ENCODE data around the gene AUTS2.

The AUTS2 gene

DNA sequence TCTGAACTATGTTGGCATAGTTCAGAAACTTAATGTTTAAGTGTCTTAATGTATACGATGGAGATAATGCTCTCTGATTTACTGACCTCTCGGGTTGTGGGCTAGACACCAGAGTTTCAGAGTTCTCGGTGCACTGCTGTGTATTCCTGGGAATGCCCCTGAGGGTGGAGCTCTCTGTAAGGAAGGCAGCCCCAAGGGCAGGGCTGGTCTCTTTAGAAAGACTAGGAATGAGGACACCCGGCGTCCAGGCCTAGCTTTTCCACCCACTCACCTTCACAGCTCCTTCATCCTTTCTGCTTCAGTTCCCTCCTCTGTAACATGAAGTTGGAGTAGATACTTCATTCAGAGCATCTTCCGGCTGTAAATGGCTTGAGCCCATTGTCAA lies 997.1 kb downstream of the AUTS2 start:
- TF ChIP-seq POLR2A (IDR thresholded peaks at IDR 0.05; ENCODE audit: low read depth, low read length) (no peak), POU2F2 (IDR thresholded peaks at IDR 0.05; ENCODE audit: low read depth, low read length) (no peak)
- FAIRE-seq = no peak

DNA sequence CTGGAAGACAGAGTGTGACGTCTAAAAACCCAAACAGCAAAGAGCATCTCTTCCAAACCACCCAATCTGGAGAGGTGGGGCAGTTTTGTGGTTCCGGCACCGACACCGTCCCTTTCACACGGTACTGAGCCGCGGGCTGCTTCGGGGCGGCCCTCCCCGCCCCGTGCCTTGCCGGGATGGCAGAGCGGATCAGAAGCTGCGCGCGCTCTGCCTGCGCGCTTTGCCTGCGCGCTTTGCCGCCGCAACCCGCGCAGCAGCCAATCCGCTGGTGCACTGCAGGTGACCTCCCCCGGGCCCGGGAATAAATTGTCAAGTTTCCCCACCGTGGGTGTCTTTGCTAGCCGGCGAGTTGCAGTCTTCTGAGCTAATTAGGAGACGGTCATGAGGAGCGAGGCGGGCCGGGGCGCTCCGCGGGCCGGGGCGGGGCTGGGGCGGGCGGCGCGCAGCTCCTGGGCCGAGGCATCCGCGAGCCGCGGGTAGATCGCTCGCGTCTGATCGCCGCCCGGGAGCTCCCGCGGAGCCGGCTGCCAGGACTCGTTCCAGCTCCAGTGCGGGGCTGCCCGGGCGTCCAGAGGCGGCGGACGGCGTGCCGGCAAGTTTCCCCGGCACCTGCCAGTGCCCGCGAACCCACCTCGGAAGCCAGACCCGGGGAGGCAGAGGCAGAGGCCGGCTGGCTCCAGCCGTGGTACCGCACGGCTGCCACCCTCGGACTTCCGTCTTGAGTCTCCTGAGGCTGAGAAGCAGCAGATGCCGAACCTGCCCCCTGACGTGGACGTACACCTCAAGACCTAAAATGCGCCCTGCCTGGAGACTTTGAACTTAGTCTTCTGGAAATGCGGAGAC lies 997.7 kb downstream of the AUTS2 start:
- no peak for FAIRE-seq
- TF ChIP-seq PAX5 (IDR thresholded peaks at IDR 0.05; ENCODE audit: insufficient read depth, low read length, severe bottlenecking) (no peak), POLR2AphosphoS5 (IDR thresholded peaks at IDR 0.05; ENCODE audit: low read depth, low read length) (no peak), POLR2A (IDR thresholded peaks at IDR 0.05; ENCODE audit: low read depth, low read length) (no peak)
- DNase-seq (ENCODE audit: insufficient read length, low spot score) = peak; percentile 55

More for the DNA sequence above, 997.1 kb downstream of the AUTS2 start:
- no peak for DNase-seq (ENCODE audit: insufficient read length, low spot score)

DNA sequence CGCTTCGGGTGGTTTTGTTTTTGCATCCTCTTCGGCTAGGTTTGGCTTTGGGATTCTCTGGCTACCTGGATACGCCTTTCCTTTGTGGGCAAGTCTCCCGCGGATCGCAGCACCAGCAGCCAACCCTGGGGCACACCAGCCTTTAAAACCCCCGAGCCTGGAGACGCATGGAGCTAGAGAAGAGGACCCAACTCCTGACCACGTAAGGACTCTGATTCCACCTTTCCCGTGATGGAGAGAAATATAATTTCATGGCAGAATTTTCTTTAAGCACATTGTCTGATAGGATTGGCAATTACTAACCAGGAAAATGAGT lies 998.3 kb downstream of the AUTS2 start:
- no peak for FAIRE-seq
- TF ChIP-seq POLR2A (IDR thresholded peaks at IDR 0.05; ENCODE audit: low read depth, low read length) (no peak), TAF1 (IDR thresholded peaks at IDR 0.05; ENCODE audit: low read depth, low read length) (no peak), POLR2AphosphoS5 (IDR thresholded peaks at IDR 0.05; ENCODE audit: low read depth, low read length) (no peak)

DNA sequence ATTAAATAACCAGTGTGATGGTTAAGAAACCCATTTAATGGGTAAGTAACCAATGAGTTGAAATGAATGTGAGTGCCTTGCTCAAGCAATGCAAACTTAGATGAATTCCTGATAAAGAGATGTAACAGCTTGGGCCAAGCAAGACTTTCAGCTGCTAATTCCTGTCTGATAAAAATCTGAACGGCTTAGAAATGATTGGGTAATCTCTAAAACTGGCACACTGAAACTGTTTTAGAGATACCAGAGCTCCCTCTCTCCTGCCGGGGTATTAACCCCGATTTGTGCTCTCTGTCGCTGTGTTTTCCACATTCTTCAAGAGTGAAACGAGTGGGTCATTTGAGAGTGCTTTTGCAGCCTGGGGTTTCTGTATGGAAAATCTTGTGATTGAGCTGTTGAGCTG lies 998.8 kb downstream of the AUTS2 start:
- no peak for TF ChIP-seq SPI1 (IDR thresholded peaks at IDR 0.05; ENCODE audit: low read depth, low read length)
- TF ChIP-seq TAF1 (IDR thresholded peaks at IDR 0.05; ENCODE audit: low read depth, low read length) = no peak
- no peak for TF ChIP-seq POLR2AphosphoS5 (IDR thresholded peaks at IDR 0.05; ENCODE audit: low read depth, low read length)
- no peak for TF ChIP-seq POLR2A (IDR thresholded peaks at IDR 0.05; ENCODE audit: low read depth, low read length)
- no peak for TF ChIP-seq POU2F2 (IDR thresholded peaks at IDR 0.05; ENCODE audit: low read depth, low read length)
- TF ChIP-seq PAX5 (IDR thresholded peaks at IDR 0.05; ENCODE audit: insufficient read depth, low read length, severe bottlenecking) = no peak
- FAIRE-seq = no peak
- DNase-seq (ENCODE audit: insufficient read length, low spot score) = no peak

More for the DNA sequence above, 998.3 kb downstream of the AUTS2 start:
- DNase-seq (ENCODE audit: insufficient read length, low spot score) = no peak

DNA sequence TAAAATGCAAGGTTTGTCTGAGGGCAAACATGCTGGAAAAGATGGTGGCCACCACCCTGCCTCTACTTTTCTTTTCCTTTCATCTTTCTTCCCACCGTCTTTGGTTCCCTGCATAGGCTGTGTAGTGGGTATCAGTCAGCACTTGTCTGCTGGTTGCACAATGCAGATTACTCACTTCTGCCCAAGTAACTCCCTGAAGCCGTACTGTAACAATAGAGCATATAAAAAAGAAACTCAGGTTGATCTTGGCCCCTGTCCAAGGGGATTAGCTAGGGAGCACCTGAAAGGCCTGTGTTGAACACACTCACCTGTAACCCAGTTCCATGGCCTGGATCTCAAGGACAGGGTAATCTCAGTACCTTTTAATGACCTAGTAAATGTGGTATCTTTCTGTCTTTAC lies 1000.7 kb downstream of the AUTS2 start:
- TF ChIP-seq TAF1 (IDR thresholded peaks at IDR 0.05; ENCODE audit: low read depth, low read length) (no peak), SPI1 (IDR thresholded peaks at IDR 0.05; ENCODE audit: low read depth, low read length) (no peak), POU2F2 (IDR thresholded peaks at IDR 0.05; ENCODE audit: low read depth, low read length) (no peak), POLR2AphosphoS5 (IDR thresholded peaks at IDR 0.05; ENCODE audit: low read depth, low read length) (no peak), POLR2A (IDR thresholded peaks at IDR 0.05; ENCODE audit: low read depth, low read length) (no peak), PAX5 (IDR thresholded peaks at IDR 0.05; ENCODE audit: insufficient read depth, low read length, severe bottlenecking) (no peak)
- DNase-seq (ENCODE audit: insufficient read length, low spot score) (no peak), FAIRE-seq (no peak)

DNA sequence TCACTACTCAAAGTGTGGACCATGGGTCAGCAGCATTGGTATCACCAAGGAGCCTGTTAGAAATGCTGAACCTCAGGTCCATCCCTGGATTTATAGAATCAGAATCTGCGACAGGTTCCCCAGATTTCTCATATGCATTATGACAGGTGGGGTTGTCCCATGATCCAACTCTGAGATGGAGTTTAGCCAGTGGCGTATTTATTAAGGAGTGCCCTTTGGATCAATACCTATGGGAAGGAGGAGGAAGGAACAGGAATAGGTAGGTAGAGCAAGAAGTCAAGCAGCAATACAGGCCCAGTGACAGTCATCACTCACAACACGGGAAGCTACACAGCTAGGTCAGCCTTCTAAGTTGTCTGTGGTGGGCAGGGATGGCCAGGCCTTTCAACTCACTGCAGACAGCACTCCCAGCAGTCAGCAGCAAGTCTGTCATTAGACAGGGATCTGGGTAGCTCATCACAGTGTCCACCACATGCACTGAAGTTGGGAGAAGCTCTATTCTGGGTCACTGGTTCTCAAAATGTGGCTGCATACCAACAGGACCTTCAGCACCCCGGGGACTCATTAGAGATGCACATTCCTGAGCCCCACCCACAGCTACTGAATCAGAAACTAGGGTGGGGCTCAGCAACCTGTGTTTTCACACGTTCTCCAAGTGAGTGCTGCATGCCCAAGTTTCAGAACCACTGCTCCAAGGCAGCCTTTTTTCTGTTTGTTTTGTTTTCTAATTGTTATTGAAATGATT lies 1001.3 kb downstream of the AUTS2 start:
- no peak for DNase-seq (ENCODE audit: insufficient read length, low spot score)
- no peak for FAIRE-seq
- TF ChIP-seq PAX5 (IDR thresholded peaks at IDR 0.05; ENCODE audit: insufficient read depth, low read length, severe bottlenecking) (no peak), POLR2A (IDR thresholded peaks at IDR 0.05; ENCODE audit: low read depth, low read length) (no peak), TAF1 (IDR thresholded peaks at IDR 0.05; ENCODE audit: low read depth, low read length) (no peak), SPI1 (IDR thresholded peaks at IDR 0.05; ENCODE audit: low read depth, low read length) (no peak), POLR2AphosphoS5 (IDR thresholded peaks at IDR 0.05; ENCODE audit: low read depth, low read length) (no peak), POU2F2 (IDR thresholded peaks at IDR 0.05; ENCODE audit: low read depth, low read length) (no peak)

DNA sequence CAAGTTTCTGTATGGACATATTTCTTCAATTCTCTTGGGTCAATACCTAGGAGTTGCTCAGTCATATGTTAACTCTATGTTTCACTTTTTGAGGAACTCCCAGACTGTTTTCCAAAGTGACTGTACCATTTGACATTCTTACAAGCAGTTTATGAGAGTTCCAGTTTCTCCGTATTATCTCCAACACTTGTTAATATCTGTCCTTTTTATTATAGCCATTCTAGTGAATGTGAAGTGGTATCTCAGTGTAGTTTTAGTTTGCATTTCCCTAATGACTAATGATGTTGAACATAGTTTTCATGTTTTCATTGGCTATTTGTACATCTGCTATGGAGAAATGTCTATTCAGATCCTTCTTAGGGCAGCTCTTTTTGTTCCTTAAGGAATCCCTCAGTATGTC lies 1002.7 kb downstream of the AUTS2 start:
- TF ChIP-seq POU2F2 (IDR thresholded peaks at IDR 0.05; ENCODE audit: low read depth, low read length) (no peak), PAX5 (IDR thresholded peaks at IDR 0.05; ENCODE audit: insufficient read depth, low read length, severe bottlenecking) (no peak), POLR2A (IDR thresholded peaks at IDR 0.05; ENCODE audit: low read depth, low read length) (no peak), SPI1 (IDR thresholded peaks at IDR 0.05; ENCODE audit: low read depth, low read length) (no peak), TAF1 (IDR thresholded peaks at IDR 0.05; ENCODE audit: low read depth, low read length) (no peak), POLR2AphosphoS5 (IDR thresholded peaks at IDR 0.05; ENCODE audit: low read depth, low read length) (no peak)
- DNase-seq (ENCODE audit: insufficient read length, low spot score) (no peak), FAIRE-seq (no peak)

DNA sequence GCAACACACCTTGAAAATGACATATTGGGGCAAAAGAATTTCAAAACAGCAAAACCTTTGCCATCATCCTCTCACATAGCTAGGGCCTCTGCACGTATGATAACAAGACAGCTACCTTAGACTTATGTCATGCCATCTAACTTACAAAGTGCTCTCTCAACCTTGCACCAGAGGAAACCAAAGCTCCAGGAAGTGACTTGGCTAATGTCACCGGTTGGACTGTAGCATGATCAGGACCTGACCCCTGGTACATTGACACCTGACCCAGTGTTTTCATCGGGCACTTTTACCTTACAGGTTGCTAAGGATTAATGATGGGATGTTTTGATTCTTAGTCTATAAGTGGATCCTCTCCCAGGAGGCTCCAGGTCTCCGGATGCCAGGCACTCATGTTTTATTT lies 1003.8 kb downstream of the AUTS2 start:
- no peak for TF ChIP-seq POLR2A (IDR thresholded peaks at IDR 0.05; ENCODE audit: low read depth, low read length)
- no peak for TF ChIP-seq POU2F2 (IDR thresholded peaks at IDR 0.05; ENCODE audit: low read depth, low read length)
- no peak for TF ChIP-seq PAX5 (IDR thresholded peaks at IDR 0.05; ENCODE audit: insufficient read depth, low read length, severe bottlenecking)
- TF ChIP-seq TAF1 (IDR thresholded peaks at IDR 0.05; ENCODE audit: low read depth, low read length) = no peak
- TF ChIP-seq SPI1 (IDR thresholded peaks at IDR 0.05; ENCODE audit: low read depth, low read length) = no peak
- no peak for TF ChIP-seq POLR2AphosphoS5 (IDR thresholded peaks at IDR 0.05; ENCODE audit: low read depth, low read length)
- DNase-seq (ENCODE audit: insufficient read length, low spot score) = no peak

DNA sequence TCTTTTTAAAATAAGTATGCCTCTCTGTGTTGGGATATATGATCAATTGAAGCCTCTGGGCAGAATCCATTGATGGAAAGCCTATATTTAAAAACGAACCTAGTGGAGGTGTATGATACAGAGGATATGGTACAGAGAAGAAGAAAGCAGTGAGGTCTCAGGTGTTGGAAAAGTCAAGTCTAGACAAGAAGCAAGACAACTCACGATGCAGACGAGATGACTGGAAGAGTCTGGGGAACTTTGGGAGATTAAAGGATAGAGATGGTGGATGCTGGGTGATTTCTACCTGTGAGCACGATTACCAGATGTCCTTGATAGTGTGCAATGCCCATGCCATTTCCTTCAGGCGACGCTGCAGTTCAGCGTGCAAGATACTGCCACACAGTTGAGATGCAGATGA lies 1009.0 kb downstream of the AUTS2 start:
- TF ChIP-seq POLR2A (IDR thresholded peaks at IDR 0.05; ENCODE audit: low read depth, low read length) = no peak
- TF ChIP-seq PAX5 (IDR thresholded peaks at IDR 0.05; ENCODE audit: insufficient read depth, low read length, severe bottlenecking) = no peak
- no peak for TF ChIP-seq SPI1 (IDR thresholded peaks at IDR 0.05; ENCODE audit: low read depth, low read length)
- TF ChIP-seq POLR2AphosphoS5 (IDR thresholded peaks at IDR 0.05; ENCODE audit: low read depth, low read length) = no peak
- no peak for TF ChIP-seq TAF1 (IDR thresholded peaks at IDR 0.05; ENCODE audit: low read depth, low read length)
- TF ChIP-seq POU2F2 (IDR thresholded peaks at IDR 0.05; ENCODE audit: low read depth, low read length) = no peak
- no peak for FAIRE-seq
- DNase-seq (ENCODE audit: insufficient read length, low spot score) = no peak

More for the DNA sequence above, 1003.8 kb downstream of the AUTS2 start:
- FAIRE-seq = no peak

DNA sequence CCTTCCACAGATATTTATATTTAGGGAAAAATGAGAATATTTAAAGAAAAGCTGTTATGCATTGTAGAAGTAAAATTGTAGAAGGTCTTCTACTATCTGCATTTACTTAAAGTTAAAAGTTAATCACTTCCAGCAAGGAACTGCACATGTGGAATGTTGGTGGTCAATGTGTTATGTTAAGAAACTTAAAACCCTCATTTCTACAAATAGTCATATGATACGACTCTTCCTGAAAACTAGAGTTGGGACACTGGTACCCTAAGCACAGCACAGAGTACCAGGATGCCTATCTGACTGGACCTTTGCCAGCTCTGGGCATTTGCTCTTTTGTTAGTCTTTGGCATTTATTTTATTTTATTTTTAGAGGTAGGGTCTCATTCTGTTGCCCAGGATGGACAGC lies 1009.5 kb downstream of the AUTS2 start:
- DNase-seq (ENCODE audit: insufficient read length, low spot score) (no peak), FAIRE-seq (no peak)
- no peak for TF ChIP-seq POU2F2 (IDR thresholded peaks at IDR 0.05; ENCODE audit: low read depth, low read length)
- TF ChIP-seq PAX5 (IDR thresholded peaks at IDR 0.05; ENCODE audit: insufficient read depth, low read length, severe bottlenecking) = no peak
- TF ChIP-seq POLR2A (IDR thresholded peaks at IDR 0.05; ENCODE audit: low read depth, low read length) = no peak
- TF ChIP-seq SPI1 (IDR thresholded peaks at IDR 0.05; ENCODE audit: low read depth, low read length) = no peak
- TF ChIP-seq TAF1 (IDR thresholded peaks at IDR 0.05; ENCODE audit: low read depth, low read length) = no peak
- TF ChIP-seq POLR2AphosphoS5 (IDR thresholded peaks at IDR 0.05; ENCODE audit: low read depth, low read length) = no peak

Measured in GM12891 (cell line).